ENCODE measurements around the gene LAYN. TPM values are rescaled to one million over a fixed set of nuclear protein-coding genes. Genes with fewer than 3 reads are reported as not detected.

The LAYN gene
- total RNA-seq, 1 experiment from 2014 or later, result 3.7 TPM

GRCh38 chr11:111589886-111590499 is 49.5 kb downstream of the LAYN start:
- H3K4me3 Mint-ChIP-seq, result no peak overlapping the region
- H3K4me1 Mint-ChIP-seq, result peaks cover 6% of the 10 kb centered on the region; the same call in 1 of the 2 replicates
- ATAC-seq (no peak), DNase-seq (ENCODE audit: low spot score) (no peak)
- ChIA-PET POLR2A (no interaction called here), CTCF (no interaction called here)
- 0 out of 2 replicates have a peak, but pooled peaks cover 5% of the 10 kb centered on the region for H3K9me3 Mint-ChIP-seq
- no peak overlapping the region for H3K27ac Mint-ChIP-seq
- H3K36me3 Mint-ChIP-seq, result peaks cover 4% of the 10 kb centered on the region
- H3K27me3 Mint-ChIP-seq (ENCODE audit: low read depth), result no peaks in the 10 kb centered on the region; the same call in 1 of the 2 replicates
- TF ChIP-seq SOX15 (CRISPR knock-in tag; IDR thresholded peaks at IDR 0.05) (no peak), IRF1 (CRISPR knock-in tag; IDR thresholded peaks at IDR 0.05) (no peak), ERG (CRISPR knock-in tag; IDR thresholded peaks at IDR 0.05) (no peak), MAX (CRISPR knock-in tag; IDR thresholded peaks at IDR 0.05) (no peak), ZSCAN18 (CRISPR knock-in tag; IDR thresholded peaks at IDR 0.05) (no peak), ZNF232 (CRISPR knock-in tag; IDR thresholded peaks at IDR 0.05) (no peak), PREB (CRISPR knock-in tag; IDR thresholded peaks at IDR 0.05; ENCODE audit: borderline replicate concordance) (no peak), NR1H2 (CRISPR knock-in tag; IDR thresholded peaks at IDR 0.05) (no peak), ATF6 (CRISPR knock-in tag; IDR thresholded peaks at IDR 0.05) (no peak), ZNF416 (CRISPR knock-in tag; IDR thresholded peaks at IDR 0.05) (no peak), ZNF121 (CRISPR knock-in tag; IDR thresholded peaks at IDR 0.05) (no peak), KAT7 (CRISPR knock-in tag; IDR thresholded peaks at IDR 0.05; ENCODE audit: borderline replicate concordance) (no peak)

GRCh38 chr11:111591187-111591960 is 50.9 kb downstream of the LAYN start:
- ATAC-seq, result no peak
- H3K27me3 Mint-ChIP-seq (ENCODE audit: low read depth), result no peaks in the 10 kb centered on the region; the same call in 1 of the 2 replicates
- TF ChIP-seq FOXP1 (CRISPR knock-in tag; IDR thresholded peaks at IDR 0.05; ENCODE audit: borderline replicate concordance), result no peak
- TF ChIP-seq ATF6 (CRISPR knock-in tag; IDR thresholded peaks at IDR 0.05), result no peak
- no peak for TF ChIP-seq ATF3 (CRISPR knock-in tag; conservative IDR thresholded peaks at IDR 0.05)
- TF ChIP-seq SMAD4 (CRISPR knock-in tag; IDR thresholded peaks at IDR 0.05), result no peak
- no peak for TF ChIP-seq SMAD3 (CRISPR knock-in tag; IDR thresholded peaks at IDR 0.05; ENCODE audit: borderline replicate concordance)
- TF ChIP-seq TCF7 (CRISPR knock-in tag; IDR thresholded peaks at IDR 0.05; ENCODE audit: low read depth), result no peak
- TF ChIP-seq ELF4 (CRISPR knock-in tag; IDR thresholded peaks at IDR 0.05; ENCODE audit: low read depth), result no peak
- no peak for TF ChIP-seq TEAD1 (CRISPR knock-in tag; IDR thresholded peaks at IDR 0.05)

More at GRCh38 chr11:111591187-111591960, 50.9 kb downstream of the LAYN start:
- Mint-ChIP-seq H3K4me1 (peaks cover 6% of the 10 kb centered on the region; the same call in 1 of the 2 replicates), H3K27ac (no peak overlapping the region), H3K9me3 (0 out of 2 replicates have a peak, but pooled peaks cover 5% of the 10 kb centered on the region), H3K36me3 (peaks cover 4% of the 10 kb centered on the region), H3K4me3 (no peak overlapping the region)
- CTCF ChIA-PET, result no interaction called here
- DNase-seq (ENCODE audit: low spot score), result no peak
- POLR2A ChIA-PET, result no interaction called here
